HG02884 (cell line): ENCODE results near the gene DHRS9.
"Not testable (repeated sequence)": the region's sequence is repeated elsewhere in the genome, so short reads cannot be mapped to it uniquely, and the experiment has no call there.

Experiments
- ATAC-seq: cut with Tn5 transposase; IDR thresholded peaks from one replicate; pipeline ENCODE4 v1.9.1; 2021; ENCODE audit warnings: mild to moderate bottlenecking, moderate library complexity; ENCODE audit not compliant: unreplicated experiment

The DHRS9 gene

GRCh38 chr2:169131587-169132512 lies 62.5 kb downstream of the DHRS9 start:
- ATAC-seq = peak; percentile 86

- ATAC-seq = not testable (repeated sequence)
Observed at GRCh38 chr2:169134272-169134671, 64.9 kb downstream of the DHRS9 start.

GRCh38 chr2:169136428-169136827 lies 67.1 kb downstream of the DHRS9 start:
- not testable (repeated sequence) for ATAC-seq

GRCh38 chr2:169136885-169137534 lies 67.6 kb downstream of the DHRS9 start:
- no peak for ATAC-seq

- no peak for ATAC-seq
Observed at GRCh38 chr2:169137924-169138323, 68.6 kb downstream of the DHRS9 start.

- ATAC-seq = no peak
Observed at GRCh38 chr2:169139145-169139544, 69.8 kb downstream of the DHRS9 start.

GRCh38 chr2:169139993-169140767 lies 70.8 kb downstream of the DHRS9 start:
- no peak for ATAC-seq

- ATAC-seq = peak; percentile 49
Observed at GRCh38 chr2:169141713-169142352, 72.5 kb downstream of the DHRS9 start.

- no peak for ATAC-seq
Observed at GRCh38 chr2:169143998-169144397, 74.6 kb downstream of the DHRS9 start.
